Measurements from ENCODE around the gene SELENOV.

SELENOV gene

DNA sequence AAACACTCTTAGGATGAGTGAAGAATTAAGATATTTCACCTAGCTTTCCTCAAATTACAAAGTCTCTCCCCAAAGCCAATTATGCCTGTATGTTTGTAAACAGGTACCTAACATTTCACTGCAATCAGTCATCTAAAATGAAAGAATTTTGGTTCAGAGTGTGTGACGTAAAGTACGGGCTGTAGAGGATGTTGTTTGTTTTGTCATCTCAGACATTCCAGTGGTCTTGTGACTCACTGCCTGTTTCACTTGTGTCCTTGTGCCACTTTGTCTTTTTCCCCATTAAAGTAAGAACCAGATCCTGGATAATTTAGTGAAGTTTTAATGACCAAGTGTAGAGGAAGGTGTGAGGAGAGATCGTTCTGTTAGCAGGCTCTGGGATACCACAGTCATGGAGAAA lies 53.7 kb downstream of the SELENOV start:
- no peak for DNase-seq
